GM18519 (cell line): ENCODE results near the gene RPN2.

Experiments used
- ATAC-seq: cut with Tn5 transposase; IDR thresholded peaks from one replicate; pipeline ENCODE4 v1.9.1; 2021; ENCODE audit warnings: mild to moderate bottlenecking, moderate library complexity; ENCODE audit not compliant: unreplicated experiment, low FRiP score

Gene RPN2

GRCh38 chr20:37288091-37288490 is 109.0 kb downstream of the RPN2 start:
- no peak for ATAC-seq

GRCh38 chr20:37290158-37290810 is 111.2 kb downstream of the RPN2 start:
- no peak for ATAC-seq
